NCI-H446 treated with DMSO at 0.1 percent for 48 hours (cell line): ENCODE measurements around the gene FAM13A.

Source experiments
- DNase-seq: peaks from one replicate; lab custom pipeline; 2025; lab: John Stamatoyannopoulos, UW

The FAM13A gene

DNA sequence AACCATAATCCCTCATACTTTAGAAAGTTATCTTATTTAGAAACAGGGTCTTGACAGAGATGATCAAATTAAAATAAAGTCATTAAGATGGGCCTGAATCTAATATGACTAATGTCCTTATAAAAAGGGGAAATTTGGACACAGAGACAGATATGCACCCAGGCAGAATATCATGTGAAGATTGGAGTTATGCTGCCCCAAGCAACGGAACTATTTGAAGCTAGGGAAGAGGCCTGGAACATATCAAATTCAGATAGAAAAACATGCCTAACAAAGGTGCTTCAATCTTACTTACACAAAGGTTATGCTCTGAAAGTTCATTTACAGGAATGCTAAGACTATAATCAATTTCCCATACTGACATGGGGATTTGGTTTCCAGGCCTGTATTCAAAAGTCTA lies 246.7 kb downstream of the FAM13A start:
- DNase-seq = no peak

DNA sequence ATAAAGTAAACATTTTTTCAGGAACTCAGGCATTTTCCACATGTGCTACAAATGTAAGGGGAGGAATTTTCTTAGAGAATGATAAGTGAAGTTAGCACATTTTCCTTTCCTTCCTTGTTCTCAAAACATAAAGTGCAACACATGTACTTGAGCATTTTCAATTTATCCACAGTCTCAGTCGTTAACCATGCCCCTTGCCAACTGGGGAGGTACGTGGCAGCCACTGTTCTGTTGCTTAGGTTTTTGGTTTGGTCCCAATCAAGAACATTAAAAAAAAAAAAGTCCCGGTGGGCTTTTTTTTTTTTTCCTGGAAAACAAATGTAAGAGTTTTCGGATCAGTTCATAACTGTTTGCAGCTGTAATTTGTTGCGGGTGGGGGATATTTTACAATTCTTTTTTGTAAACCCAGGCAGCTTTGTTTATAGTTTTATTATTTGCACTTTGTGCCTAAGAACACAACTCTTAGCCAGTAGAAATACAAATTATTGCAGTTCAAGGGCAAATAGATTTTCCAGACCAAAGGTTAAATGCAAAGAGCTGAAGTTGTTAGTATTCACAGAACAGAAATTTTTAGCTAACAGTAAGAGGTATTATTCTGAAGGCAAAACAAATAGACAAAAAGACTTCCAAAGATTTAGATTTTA lies 247.3 kb downstream of the FAM13A start:
- DNase-seq = no peak

DNA sequence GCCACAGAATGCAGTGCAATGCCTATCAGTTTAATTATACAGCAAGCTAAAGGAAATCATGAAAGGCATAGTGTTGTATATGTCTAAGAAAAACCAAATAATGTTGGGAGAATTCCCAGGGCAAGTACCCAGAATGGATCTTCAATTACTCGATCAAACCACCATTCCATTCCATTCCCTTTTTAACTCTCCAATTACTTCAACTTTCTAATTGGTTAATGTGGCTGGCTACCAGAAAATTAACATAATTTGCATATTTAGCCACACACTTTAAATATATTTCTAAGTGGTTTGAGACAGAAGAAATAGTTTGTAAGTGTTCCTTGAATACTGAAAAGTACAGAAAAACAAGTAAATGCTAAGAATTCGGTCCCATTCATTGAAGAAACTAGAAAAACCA lies 247.9 kb downstream of the FAM13A start:
- DNase-seq = no peak

DNA sequence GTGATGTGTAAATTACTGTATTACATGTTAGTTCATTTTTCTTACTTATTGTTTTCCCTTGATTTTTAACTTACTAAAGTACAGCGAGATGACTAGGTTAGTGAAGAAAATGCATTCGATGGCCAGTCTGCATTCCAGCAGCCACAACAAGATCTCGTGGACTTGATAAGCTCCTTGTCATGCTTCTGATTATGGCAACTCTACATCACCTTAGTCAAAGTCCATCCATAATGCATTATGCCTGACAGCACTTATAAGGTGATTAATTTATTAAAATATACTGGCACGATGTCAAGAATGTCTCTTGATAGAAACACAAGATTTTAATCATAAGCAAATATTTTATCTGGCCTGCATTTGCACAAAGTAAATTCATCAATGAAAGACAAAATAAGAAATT lies 249.5 kb downstream of the FAM13A start:
- DNase-seq = no peak

DNA sequence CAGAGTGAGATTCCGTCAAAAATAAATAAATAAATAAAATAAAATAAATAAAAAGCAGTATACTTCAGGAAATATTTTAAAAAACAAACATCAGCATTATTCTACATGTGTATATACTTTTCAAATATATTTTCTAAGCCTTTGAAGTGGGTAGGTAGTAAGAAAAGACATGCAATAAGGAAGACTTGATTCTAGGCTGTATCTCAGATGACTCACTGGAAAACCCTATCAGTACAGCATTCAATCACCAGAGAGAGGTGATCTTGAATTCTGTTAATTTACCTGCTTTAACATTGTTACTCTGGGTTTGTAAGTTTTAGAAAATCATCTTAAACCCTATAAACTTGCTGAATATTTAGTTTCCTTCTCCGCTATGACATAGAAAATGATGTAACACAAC lies 252.8 kb downstream of the FAM13A start:
- DNase-seq = no peak

DNA sequence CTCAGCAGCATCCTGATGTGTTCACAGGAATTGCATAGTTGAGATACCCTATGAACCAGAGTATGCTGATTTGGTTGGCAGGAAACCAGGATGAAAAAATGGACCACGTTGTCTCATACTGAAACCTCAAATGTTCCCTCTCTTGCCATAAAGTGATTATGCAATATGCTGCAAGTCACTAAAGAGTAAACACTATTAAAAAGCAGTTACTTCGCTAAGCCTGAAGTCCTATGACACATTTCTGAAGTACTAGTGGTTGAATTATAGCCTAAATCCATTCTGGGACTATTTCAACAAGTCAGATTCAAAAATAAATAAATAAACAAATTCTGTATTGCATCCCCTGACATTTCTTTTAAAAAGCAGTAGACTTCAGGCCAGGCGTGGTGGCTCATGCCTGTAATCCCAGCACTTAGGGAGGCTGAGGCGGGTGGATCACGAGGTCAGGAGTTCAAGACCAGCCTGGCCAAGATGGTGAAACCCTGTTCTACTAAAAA lies 253.3 kb downstream of the FAM13A start:
- no peak for DNase-seq

DNA sequence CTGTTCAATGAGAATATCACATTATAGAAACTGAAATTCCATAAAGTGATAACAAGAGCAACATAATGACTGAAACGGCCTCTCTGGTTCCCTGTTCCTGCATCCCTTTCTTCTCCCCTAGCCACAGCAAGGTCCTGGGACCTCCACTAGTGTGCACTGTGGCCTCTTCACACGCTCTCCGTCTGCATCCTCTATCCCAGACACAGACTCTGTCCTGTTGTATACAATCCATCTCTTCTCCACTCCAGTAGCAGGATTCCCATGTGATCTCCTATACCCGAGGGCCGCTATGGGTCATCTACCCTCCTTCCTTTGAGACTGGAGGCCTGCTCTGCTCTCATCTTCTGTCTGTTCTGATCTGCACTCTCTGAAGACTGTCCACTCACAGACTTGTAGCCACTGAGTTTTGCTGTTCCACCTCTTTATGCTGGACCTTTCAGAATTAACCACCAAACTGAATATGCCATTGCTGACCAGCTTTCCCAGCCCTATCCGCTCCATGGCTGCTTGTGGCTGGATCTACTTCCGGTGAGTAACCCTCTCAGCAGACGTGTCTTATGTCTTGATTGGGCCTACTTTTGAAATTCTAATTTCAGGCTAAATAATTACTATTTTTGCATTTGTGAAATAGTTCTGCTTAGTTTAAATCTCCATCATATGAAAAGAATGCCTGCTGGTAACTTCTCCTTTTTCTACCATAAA lies 254.2 kb downstream of the FAM13A start:
- no peak for DNase-seq

DNA sequence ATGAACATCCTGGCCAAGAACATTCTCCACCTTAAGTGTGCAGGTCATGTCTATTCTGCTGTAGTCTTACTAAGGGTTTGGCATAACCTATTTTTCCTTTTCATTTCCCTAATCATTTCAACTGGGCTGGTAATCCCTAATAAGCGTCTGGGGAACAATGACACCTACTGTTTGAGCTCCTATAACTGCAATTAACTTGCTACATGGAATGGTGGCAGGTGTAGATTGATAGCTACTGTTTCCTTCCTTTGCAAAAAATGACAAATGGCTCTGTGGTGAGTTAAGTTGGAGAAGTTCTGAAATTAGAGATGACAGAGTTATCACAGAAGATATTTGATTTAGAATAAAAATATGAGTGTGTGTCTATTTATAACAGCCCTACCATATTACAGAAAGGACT lies 254.8 kb downstream of the FAM13A start:
- no peak for DNase-seq

DNA sequence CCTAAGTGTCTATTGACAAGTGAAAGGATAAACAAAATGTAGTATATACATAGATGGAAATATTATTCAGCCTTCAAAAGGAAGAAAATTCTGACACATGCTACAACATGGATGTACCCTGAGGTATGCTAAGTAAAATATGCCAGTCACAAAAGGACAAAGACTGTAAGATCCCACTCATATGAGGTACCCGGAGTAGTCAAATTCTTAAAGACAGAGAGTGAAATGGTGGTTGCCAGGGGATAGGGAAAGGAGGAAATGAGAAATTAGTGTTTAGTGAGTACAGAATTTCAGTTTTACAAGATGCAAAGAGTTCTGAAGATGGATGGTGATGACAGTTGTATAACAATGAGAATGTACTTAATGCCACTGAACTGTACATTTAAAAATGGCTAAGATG lies 257.1 kb downstream of the FAM13A start:
- no peak for DNase-seq

DNA sequence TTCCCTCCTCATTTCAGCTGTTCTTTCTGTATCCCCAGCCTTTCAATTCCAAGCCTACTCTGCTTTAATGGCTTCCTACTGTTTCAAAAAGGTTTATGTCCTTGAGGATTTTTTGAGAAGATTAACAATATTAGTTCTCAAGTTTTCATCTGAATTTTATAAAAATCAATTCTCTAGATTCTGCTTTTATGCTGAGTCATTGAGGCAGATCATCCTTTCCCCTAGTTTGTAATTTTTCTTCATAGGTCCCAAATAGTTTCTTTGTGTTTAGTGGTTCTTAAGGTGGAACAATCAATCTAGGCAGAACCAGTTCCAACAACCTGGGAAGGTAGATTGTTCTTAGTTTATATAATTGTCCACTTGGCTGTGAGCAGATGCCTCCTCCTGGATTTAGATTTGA lies 259.3 kb downstream of the FAM13A start:
- DNase-seq = no peak

DNA sequence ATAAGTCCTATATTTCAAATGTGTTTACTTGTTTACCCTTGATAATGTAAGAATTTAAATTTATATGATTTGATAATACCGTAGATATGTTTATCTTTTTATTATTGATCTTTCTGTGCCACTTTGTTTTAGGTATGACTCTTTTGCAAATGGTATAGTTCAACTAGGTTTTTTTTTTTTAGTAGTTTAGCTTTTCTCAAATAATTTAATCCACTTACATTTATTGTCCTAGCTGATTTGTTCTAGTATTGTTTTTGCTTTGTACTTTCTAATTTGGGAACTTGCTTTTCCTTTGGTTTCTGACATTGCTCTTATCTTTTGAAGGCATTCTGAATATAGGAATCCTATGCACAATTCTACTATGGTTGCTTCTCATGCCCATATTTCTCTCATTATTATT lies 260.4 kb downstream of the FAM13A start:
- DNase-seq = no peak

DNA sequence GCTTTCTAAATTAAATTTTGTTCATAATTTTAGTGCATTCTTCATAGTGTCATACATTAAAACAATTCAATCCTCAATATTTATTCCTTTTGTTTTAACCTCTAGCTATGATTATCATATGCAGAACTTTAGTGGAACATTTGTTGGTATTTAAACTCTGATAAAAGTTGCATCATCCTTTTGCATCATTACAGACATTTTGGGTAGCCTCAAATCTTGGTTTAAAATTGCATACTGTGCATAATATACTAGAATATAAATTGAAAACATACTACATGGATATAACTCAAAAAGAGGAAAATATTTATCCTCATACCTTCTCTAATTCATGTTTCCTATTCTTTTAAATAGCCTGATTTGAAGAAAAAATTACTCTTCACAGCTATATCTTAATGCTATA lies 262.0 kb downstream of the FAM13A start:
- DNase-seq = no peak

DNA sequence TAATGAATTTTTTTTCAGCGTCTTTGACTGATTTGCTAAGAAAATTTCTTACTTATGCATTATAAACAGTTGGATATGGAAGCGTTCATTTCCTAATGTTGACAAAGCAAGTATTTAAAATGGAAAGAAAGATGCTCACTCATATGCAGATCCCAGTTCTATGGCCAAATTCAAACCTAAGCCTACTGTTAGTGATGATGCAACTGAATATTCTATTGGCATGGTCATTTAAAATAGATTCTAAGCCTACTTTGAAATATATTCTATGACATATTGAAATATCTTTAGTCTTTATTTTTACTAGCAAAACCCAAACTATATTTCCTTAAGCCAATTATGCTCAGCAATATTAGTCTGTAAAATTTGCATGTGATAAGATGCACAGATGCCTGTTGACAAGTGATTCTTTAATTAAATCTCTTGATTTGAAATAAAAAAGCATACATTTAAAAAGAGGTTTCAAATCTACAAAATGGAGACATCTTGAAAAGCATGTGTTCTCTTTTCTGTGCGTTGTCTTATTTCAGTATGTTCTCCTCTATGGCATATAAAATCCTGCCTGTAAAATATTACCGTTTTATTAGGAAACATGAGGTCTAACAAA lies 262.8 kb downstream of the FAM13A start:
- DNase-seq = no peak

DNA sequence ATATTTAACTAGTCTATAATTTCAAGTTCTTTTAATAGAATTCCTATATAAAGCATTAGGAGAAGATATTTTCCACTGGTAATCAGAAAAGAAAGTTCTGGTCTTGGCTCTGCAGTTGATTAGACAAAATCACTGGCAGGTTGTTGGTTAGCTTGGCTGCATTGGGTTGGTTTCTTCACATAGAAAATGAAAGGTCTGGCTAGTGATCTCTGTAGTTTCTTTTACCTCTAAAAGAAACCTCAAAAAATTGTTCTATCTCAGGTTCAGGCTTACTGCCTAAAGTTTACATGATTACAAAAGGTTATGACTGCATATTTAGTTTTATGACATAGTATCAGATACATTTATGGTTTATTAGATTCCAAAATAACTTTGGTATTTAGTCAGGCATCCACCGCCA lies 263.5 kb downstream of the FAM13A start:
- DNase-seq = no peak

DNA sequence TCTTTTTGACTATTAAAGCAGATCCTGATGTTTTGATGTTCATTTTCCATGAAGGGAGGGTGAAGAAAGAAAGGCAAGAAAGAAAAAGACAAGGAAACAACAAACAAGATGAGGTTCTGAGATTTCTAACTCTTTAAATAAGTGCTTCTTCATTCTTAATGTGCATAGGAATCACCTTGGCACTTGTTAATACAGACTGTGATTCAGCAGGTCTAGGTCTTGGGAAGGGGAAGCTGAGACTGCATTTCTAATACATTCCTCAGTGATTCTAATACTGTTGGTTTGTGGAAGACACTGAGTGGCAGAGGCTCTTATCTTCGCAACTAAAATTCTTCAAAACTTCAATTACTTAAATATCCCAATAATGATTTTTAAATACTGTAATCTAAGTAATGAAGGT lies 264.2 kb downstream of the FAM13A start:
- DNase-seq = no peak

DNA sequence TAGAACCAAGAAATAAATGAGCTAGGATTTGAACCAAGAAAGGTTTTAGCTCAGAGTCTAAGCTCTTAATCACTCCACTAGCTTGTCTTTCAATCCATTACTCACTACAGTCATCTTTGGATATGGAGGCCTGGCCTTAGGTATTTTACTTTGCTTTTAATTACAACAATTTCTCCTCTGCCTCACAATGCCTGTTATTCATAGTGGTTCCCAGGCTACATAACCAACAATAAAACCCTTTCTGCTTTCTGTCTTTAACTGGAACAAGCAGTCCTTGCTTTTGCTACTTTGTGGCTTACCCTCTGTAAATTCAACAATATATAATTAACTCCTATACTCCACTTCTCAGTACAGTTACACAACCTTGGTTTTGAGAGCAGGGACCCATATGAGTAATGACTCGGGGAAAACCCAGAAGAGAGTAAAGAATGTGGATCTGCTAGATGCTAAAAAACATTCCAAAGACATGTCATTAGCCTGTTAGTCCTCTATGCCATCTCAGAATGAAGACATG lies 264.7 kb downstream of the FAM13A start:
- no peak for DNase-seq

DNA sequence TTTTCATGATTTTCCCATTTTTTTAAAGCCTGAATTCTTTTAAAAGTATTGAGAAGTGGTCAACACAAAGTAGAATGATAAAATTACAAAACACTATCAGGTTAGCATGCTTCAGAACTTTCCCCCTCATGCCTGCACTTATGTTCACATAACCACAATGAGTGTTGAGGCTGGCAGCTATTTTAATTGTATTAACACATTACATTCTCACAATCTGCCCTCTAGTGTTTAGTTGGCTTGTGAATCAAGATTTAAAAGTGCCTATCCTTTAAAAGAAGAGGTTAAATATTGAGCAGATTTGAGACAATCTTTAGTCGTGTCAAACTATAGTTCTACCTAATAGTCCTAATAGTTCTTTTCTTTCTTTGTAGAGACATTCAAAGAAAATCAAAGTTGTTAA lies 265.7 kb downstream of the FAM13A start:
- DNase-seq = peak; percentile 9

DNA sequence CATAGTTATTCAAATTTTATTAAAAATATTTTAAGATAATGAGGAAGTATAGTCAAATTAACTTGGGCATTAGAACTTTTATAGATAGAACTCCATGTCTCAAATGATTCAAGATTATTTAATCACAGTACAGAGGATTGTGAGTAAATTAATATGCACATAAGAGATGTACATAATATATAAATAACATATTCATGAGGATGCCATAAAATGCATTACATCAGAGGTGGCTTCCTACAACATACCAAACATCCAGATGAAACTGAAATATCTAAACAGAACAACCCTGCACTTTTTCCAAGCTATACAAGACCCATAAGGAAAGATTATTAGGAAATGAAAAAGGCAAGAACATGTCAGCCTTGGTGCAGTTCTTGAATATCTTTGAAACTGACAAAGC lies 268.1 kb downstream of the FAM13A start:
- DNase-seq = no peak

DNA sequence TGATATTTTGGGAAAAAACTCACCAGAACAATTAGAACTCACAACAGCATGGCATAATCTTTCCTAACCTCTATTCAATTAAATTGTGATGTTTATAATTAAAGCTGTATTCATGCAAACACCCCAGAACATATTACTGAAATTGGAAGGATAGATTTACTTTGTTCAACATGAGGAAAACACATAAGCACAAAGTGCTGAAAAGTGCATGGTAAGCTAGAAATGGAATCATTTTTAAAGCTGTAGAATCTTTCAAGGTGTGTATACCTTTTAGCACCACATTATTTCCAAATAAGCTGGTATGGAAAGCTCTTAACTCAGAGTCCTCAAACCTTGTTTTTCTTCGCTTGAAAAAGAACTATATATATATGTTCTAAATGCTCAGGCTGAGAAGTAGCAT lies 268.6 kb downstream of the FAM13A start:
- DNase-seq = no peak

DNA sequence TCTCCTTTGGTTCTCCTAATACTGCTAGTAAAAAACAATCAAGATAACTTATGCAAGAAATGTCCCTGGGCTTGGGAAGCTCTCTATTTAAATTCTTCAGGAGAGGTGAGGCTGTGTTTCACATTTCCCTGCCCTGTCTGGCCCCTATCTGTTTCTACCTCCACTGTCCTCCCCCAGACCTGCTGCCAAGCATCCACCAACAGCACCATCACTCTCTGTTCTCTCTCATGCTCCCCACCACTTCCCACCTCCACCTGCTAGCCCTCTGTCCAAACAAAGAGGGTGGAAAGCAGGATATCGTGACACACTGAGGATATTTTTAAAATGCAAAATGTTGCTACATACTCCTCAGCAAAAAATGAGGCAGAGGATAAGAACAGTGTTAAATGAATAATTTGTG lies 271.0 kb downstream of the FAM13A start:
- DNase-seq = no peak

DNA sequence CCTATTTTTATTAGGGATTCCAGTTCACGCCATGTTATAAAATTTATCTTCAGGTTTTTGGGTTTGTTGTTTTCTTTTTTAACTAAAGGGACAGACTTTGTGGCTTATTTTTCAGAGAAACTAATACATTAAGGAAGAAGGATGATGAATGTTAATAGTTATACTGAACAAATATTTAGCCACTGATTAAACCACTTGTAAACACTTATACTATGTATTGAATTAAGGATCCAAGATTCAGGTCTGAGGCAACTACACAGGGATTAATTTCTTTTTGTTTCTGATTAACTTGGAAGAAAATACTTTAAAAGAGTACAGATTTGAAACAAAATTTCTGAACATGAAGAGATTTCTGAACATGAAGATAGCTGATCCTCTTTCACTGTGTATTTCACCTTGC lies 276.6 kb downstream of the FAM13A start:
- DNase-seq = no peak

DNA sequence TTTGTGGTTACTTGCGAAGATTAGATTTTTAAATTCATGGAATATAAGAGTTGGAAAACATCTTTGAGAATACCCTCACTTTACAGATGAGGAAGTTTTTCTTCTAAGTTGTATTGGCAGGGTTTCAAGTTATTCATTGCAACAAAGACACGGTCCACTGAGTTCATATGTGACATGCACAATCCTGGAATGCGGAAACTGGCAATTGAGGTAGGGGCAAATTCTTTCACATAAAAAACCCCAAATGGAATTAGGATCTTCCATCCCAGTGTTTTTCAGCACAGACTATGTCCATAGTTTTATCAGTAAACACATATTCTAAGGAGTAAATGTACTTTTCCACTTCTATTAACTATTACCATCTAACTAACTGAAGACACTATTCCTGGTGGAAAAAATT lies 277.6 kb downstream of the FAM13A start:
- DNase-seq = no peak

DNA sequence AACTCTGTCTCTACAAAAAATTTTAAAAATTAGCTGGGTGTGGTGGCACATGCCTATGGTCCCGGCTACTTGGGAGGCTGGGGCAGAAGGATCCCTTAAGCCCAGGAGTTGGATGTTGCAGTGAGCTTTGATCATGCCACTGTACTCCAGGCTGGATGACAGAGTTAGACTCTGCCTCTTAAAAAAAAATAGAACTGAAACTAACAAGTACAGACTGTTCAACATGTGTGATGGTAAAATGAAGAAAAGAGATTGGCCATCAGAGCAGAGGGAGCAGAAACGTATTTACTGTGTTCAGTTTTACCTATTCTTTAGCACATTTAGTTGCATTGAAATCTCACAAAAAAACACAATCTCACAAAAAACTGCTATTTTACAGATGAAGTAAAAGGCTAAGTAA lies 281.5 kb downstream of the FAM13A start:
- DNase-seq = no peak
